ENCODE results near the gene GRID2.
"Not testable (repeated sequence)": the region's sequence is repeated elsewhere in the genome, so short reads cannot be mapped to it uniquely, and the experiment has no call there.

GRID2 gene

DNA sequence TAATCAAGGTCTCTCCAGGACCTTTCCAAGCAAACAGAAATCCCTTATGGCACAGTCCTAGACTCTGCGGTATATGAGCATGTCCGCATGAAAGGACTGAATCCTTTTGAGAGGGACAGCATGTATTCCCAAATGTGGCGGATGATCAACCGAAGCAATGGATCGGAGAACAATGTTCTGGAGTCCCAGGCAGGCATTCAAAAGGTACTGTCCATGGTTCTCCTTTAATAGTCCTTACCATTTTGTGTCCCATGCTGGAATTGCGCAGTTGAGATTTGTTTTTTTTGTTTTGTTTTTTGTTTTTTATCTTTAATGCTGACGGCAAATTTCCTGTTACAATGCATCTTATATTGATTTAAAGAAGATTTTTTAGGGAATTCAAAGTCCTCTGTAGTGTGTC, 1211.4 kb downstream of the GRID2 start:
- DNase-seq (ENCODE audit: low spot score): no peak

GRCh38 chr4:93529692-93530372, 1226.1 kb downstream of the GRID2 start:
- no peak for DNase-seq (ENCODE audit: low spot score)

GRCh38 chr4:93532234-93532633, 1228.5 kb downstream of the GRID2 start:
- DNase-seq (ENCODE audit: low spot score): no peak

- no peak for DNase-seq (ENCODE audit: low spot score)
Observed at GRCh38 chr4:93540562-93540961, 1236.8 kb downstream of the GRID2 start.

GRCh38 chr4:93561842-93562241, 1258.1 kb downstream of the GRID2 start:
- DNase-seq (ENCODE audit: low spot score): no peak

DNA sequence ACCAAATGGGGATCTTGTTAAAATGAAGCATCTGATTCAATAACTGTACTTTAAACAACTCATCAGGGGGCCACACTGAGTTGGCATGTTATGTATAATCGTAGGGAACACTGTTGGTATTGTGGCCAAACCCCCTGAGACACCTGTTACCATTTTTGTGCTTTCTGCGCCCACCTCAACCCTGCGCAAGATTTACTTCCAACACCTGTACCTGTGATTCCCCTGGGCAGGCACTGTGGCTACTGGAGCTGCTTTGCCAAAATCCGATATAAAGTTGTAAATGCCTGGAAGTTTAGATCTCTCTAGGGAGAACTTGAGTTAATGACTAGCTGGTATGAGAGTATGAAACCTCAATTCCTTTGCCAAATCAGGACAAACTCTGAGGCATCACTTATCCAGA, 1265.0 kb downstream of the GRID2 start:
- DNase-seq (ENCODE audit: low spot score): no peak

DNA sequence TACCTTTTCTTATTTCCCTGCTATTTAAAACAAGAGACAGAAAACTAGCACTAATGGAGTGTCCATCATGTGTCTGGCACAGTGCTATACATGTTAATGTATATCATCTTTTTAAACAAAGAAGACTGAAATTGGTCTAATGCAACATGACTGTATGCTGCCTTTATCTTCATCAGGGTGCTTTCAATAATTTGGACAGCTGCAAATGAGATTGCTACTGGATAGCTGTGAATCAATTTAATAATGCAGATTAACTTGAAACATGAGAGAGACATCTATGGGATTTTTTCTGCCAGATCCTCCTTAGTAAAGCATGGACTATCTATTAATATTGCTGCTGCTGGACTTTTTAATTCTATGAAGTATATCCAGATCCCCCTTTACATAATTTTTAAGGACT, 1269.5 kb downstream of the GRID2 start:
- DNase-seq (ENCODE audit: low spot score): no peak

- no peak for DNase-seq (ENCODE audit: low spot score)
Observed at GRCh38 chr4:93578942-93579341, 1275.2 kb downstream of the GRID2 start.

- DNase-seq (ENCODE audit: low spot score): no peak
Observed at GRCh38 chr4:93605163-93605562, 1301.4 kb downstream of the GRID2 start.

DNA sequence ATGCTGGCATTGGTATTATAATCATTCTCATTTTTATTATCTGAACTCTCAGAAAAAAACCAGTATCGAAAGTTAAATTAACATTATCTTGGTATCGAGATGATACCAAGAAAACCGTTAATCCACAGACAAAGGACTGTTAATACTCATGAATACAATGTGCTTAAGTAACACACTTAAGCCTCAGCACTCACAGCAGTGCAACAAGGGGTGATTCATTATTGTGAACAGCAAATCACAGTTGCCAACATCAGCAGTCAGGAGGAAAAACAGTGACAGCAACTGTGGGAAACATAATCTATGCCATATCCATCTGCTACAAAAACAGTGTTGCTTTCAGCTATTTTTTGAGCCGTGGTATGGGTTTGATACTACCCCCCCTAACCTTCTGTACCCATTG, 1313.8 kb downstream of the GRID2 start:
- DNase-seq (ENCODE audit: low spot score): no peak

- no peak for DNase-seq (ENCODE audit: low spot score)
Observed at GRCh38 chr4:93633721-93634120, 1330.0 kb downstream of the GRID2 start.

DNA sequence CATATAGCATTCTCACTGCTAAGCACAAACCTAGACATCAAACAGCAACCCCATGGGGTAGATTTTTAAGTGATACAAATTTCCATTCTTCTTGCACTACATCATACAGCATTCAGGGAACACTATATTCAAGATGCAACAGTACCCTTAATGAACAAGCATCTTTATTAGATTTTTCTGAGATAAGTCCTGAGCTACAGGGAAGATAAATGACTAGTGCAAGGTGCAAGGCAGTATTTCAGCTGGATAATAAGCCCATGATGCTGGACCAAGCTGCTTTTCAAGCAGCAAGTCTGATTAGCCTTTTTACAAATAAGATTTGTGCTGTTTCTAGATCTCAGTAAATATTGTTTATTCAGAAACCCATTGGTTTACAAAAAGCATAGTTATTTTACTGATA, 1332.2 kb downstream of the GRID2 start:
- DNase-seq (ENCODE audit: low spot score): no peak

DNA sequence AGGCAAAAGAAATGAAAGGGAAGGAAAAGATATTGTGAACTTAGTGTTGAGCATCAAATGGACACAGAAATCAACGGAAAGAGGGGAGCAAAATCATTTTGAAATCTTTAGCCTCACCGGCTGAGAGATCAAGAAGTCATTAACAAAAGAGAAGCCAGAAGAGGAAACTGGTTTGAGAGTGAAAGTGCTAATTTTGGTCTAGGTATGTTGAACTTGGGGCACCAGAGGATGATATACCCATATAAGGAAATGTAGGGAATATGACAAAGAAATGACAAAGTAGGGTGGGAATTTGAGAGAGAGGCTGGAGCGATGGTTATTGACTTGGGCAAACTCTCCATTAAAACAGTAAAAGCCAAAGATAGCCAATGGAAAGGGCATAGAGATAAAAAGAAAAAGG, 1341.4 kb downstream of the GRID2 start:
- no peak for DNase-seq (ENCODE audit: low spot score)

GRCh38 chr4:93646233-93646930, 1342.6 kb downstream of the GRID2 start:
- DNase-seq (ENCODE audit: low spot score): no peak

GRCh38 chr4:93648258-93648657, 1344.5 kb downstream of the GRID2 start:
- DNase-seq (ENCODE audit: low spot score): no peak

- no peak for DNase-seq (ENCODE audit: low spot score)
Observed at GRCh38 chr4:93649828-93650227, 1346.1 kb downstream of the GRID2 start.

GRCh38 chr4:93654211-93654610, 1350.4 kb downstream of the GRID2 start:
- DNase-seq (ENCODE audit: low spot score): no peak

GRCh38 chr4:93657527-93657926, 1353.8 kb downstream of the GRID2 start:
- no peak for DNase-seq (ENCODE audit: low spot score)

DNA sequence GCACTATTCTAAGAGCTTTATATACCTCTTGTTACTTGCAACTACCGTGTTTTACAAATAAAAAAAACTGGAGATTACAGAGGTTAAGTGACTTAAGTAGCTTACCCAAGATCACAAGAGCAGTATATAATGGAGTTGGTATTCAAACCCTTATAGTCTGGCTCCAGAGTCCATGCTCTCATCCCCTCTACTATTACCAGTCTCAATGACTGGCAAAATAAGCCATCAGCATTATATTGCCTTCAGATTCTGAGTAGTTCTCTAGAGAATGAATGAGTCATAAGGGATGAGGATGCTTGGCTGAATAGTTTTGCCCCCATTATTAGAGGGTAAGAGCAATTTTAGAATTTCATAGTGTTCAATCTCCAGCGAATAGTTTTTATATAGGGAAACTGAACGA, 1354.7 kb downstream of the GRID2 start:
- DNase-seq (ENCODE audit: low spot score): no peak

DNA sequence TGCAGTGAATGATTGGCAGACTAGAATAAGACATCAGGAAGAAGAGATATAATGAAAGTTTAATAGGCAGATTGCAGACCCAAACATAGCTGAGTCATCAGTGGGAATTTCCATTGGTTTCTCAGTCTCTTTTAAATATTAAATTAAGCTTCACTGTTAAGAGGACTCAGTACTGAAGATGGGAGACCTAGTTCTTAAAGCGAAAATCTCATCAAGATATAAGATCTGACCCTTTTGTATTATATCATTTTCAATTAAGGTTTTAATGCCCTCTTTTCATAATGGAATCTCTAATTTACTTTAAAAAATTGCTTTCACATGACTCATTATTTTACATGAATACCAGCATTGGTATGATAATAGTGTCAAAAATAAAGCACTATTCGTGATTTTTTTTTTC, 1355.9 kb downstream of the GRID2 start:
- no peak for DNase-seq (ENCODE audit: low spot score)

DNA sequence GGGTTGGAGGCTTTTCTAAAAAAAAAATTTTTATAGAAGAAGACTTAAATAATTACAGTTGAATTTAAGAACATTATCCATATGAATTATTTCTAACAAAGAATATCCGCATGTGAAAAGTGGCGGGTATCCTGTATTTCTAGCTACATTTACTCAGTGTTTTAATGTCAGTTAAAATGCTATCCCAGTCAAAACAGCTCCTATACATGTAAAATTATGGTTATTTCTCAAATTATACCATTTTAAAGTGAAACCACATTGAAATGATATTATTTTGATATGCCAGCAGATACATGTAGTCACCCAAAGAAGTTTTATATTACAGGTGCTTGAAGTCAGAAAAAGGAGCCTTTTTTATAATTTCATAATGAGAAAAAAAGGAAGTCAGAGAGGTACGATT, 1356.3 kb downstream of the GRID2 start:
- DNase-seq (ENCODE audit: low spot score): no peak

GRCh38 chr4:93670434-93670833, 1366.7 kb downstream of the GRID2 start:
- DNase-seq (ENCODE audit: low spot score): no peak

DNA sequence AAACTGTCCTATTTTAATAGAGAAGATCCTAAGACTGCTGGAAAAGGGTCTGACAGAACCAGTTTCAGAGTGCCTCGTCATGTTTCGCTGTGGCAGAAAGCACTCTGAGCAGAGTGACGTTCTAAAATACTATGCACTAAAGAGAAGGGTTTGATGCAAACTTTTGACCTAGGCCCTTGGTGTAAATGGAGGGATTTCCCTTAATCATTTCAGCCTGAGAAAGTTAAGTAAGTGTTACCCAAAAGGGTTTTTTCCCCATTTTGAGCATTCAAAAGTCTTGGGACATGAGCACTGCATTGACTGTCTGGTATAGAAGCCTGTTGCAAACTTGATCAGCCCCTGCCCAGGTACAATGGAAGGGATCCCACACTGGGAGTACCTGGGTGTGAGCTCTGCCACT, 1367.3 kb downstream of the GRID2 start:
- DNase-seq (ENCODE audit: low spot score): no peak

- DNase-seq (ENCODE audit: low spot score): not testable (repeated sequence)
Observed at GRCh38 chr4:93676937-93677336, 1373.2 kb downstream of the GRID2 start.

Measured in hematopoietic multipotent progenitor cell treated with erythropoietin and hydrocortisone succinate and interleukin-3 and kit ligand, for 15 days (in vitro differentiated cells).